GM23338 (cell line): ENCODE data around the gene RNASEH2A. TPM values are rescaled to one million over a fixed set of nuclear protein-coding genes. Genes with fewer than 3 reads are reported as not detected.
"Not testable (repeated sequence)": the region's sequence is repeated elsewhere in the genome, so short reads cannot be mapped to it uniquely, and the experiment has no call there.

ENCODE experiments used
- ATAC-seq: fragments of 200-7000 bp; cut with Tn5 transposase; 3 replicates; pipeline ENCODE4 v1.9.1; 2020
- DNase-seq: peaks from one replicate; pipeline ENCODE4 v3.0.0-alpha.2; 2015; ENCODE audit warnings: low spot score
- H2AFZ ChIP-seq: fragments of 200-600 bp; sonication (generic); 2 replicates; pipeline ENCODE4 v1.8.0; 2016; ENCODE audit warnings: antibody characterized with exemption, mild to moderate bottlenecking, moderate library complexity
- H3F3A ChIP-seq: fragments of 200-600 bp; sonication (generic); replicated peaks from 2 replicates; pipeline ENCODE4 v1.8.0; 2017; ENCODE audit warnings: antibody characterized with exemption, mixed run types, low read depth
- H3K27ac ChIP-seq: fragments of 200-600 bp; sonication (generic); 2 replicates; pipeline ENCODE4 v1.6.1; 2016; ENCODE audit warnings: low read depth
- H3K27me3 ChIP-seq: fragments of 200-600 bp; sonication (generic); 2 replicates; pipeline ENCODE4 v1.8.0; 2016; ENCODE audit warnings: mild to moderate bottlenecking, mixed run types, moderate library complexity; ENCODE audit not compliant: insufficient read depth
- H3K36me3 ChIP-seq: fragments of 200-600 bp; sonication (generic); 2 replicates; pipeline ENCODE4 v1.8.0; 2016; ENCODE audit warnings: mild to moderate bottlenecking; ENCODE audit not compliant: insufficient read depth
- H3K4me1 ChIP-seq: fragments of 200-600 bp; sonication (generic); 2 replicates; pipeline ENCODE4 v1.8.0; 2016; ENCODE audit warnings: mild to moderate bottlenecking, moderate library complexity; ENCODE audit not compliant: insufficient read depth
- H3K4me2 ChIP-seq: fragments of 200-600 bp; sonication (generic); 2 replicates; pipeline ENCODE4 v1.7.1; 2017; ENCODE audit warnings: mixed run types
- H3K4me3 ChIP-seq: fragments of 200-600 bp; sonication (generic); 2 replicates; pipeline ENCODE4 v1.6.1; 2016; ENCODE audit warnings: mixed run types
- H3K79me2 ChIP-seq: fragments of 200-600 bp; sonication (generic); replicated peaks from 2 replicates; pipeline ENCODE4 v1.8.0; 2017; ENCODE audit warnings: mild to moderate bottlenecking; ENCODE audit not compliant: insufficient read depth
- H3K9me2 ChIP-seq: fragments of 200-600 bp; sonication (generic); 2 replicates; pipeline ENCODE4 v1.8.0; 2017; ENCODE audit not compliant: insufficient read depth
- H4K20me1 ChIP-seq: fragments of 200-600 bp; sonication (generic); replicated peaks from 2 replicates; pipeline ENCODE4 v1.8.0; 2017; ENCODE audit warnings: mild to moderate bottlenecking; ENCODE audit not compliant: insufficient read depth
- H3K27ac Mint-ChIP-seq: 2 replicates; pipeline ENCODE4 v1.8.0; 2020; ENCODE audit warnings: inconsistent platforms, mild to moderate bottlenecking, moderate library complexity, mixed read lengths
- H3K27me3 Mint-ChIP-seq: 3 replicates; pipeline ENCODE4 v1.8.0; 2022; ENCODE audit warnings: low read depth, mild to moderate bottlenecking, moderate library complexity, mixed read lengths, inconsistent platforms; ENCODE audit not compliant: insufficient read depth, poor library complexity
- H3K36me3 Mint-ChIP-seq: 3 replicates; pipeline ENCODE4 v1.8.0; 2021; ENCODE audit warnings: low read depth, mild to moderate bottlenecking, inconsistent platforms, moderate library complexity, mixed read lengths
- H3K4me1 Mint-ChIP-seq: 3 replicates; pipeline ENCODE4 v1.8.0; 2020; ENCODE audit warnings: mild to moderate bottlenecking, inconsistent platforms, mixed read lengths
- H3K4me3 Mint-ChIP-seq: 3 replicates; pipeline ENCODE4 v1.8.0; 2021; ENCODE audit warnings: moderate library complexity, mild to moderate bottlenecking, inconsistent platforms, mixed read lengths
- H3K9me3 Mint-ChIP-seq: 3 replicates; pipeline ENCODE4 v1.8.0; 2020; ENCODE audit warnings: moderate library complexity, mild to moderate bottlenecking, inconsistent platforms, mixed read lengths
- CREB1 ChIP-seq: fragments of 250-450 bp; sonication (Bioruptor Pico); IDR thresholded peaks from 2 replicates; pipeline ENCODE4 v1.5.0; 2020; ENCODE audit warnings: low read depth, mild to moderate bottlenecking, moderate library complexity
- JUNB ChIP-seq: IDR thresholded peaks from one replicate; pipeline ENCODE4 v1.6.1; 2016; ENCODE audit warnings: antibody characterized with exemption; ENCODE audit not compliant: unreplicated experiment
- NANOG ChIP-seq: IDR thresholded peaks from 2 replicates; pipeline ENCODE4 v1.6.1; 2016; ENCODE audit warnings: antibody characterized with exemption, borderline replicate concordance
- POLR2AphosphoS5 ChIP-seq: IDR thresholded peaks from 2 replicates; pipeline ENCODE4 v1.6.1; 2016; ENCODE audit warnings: antibody characterized with exemption, low read depth
- ZNF114 ChIP-seq: fragments of 250-450 bp; sonication (Bioruptor Pico); IDR thresholded peaks from 2 replicates; pipeline ENCODE4 v1.5.0; 2020; ENCODE audit warnings: mild to moderate bottlenecking, moderate library complexity
- ZNF331 ChIP-seq: fragments of 250-450 bp; sonication (Bioruptor Pico); IDR thresholded peaks from 2 replicates; pipeline ENCODE4 v1.5.0; 2020; ENCODE audit warnings: low read depth, mild to moderate bottlenecking, moderate library complexity
- polyA plus RNA-seq: library from polyadenylated mRNA; unstranded; fragments of >200 nt; fragmentation: Nextera tagmentation; extraction: Ambion mirVana; gene quantifications from 2 replicates; pipeline ENCODE4 v1.2.1, GENCODE V29; 2016
- total RNA-seq: library from RNA; depleted of rRNA; stranded (reverse); fragments of >200 nt; shearing (Covaris generic); gene quantifications from 2 replicates; pipeline ENCODE4 v1.2.3, GENCODE V29; 2014
- TF ChIP-seq, protein P1 (sequence below): IDR thresholded peaks from one replicate; pipeline ENCODE4 v1.6.1; 2018; ENCODE audit warnings: antibody characterized with exemption; ENCODE audit not compliant: unreplicated experiment
- TF ChIP-seq, protein P2 (sequence below): IDR thresholded peaks from 2 replicates; pipeline ENCODE4 v1.6.1; 2016; ENCODE audit warnings: antibody characterized with exemption

RNASEH2A gene
- total and polyA plus RNA-seq, 2 experiments from 2014 or later, result 39.4 to 68.2 TPM

DNA sequence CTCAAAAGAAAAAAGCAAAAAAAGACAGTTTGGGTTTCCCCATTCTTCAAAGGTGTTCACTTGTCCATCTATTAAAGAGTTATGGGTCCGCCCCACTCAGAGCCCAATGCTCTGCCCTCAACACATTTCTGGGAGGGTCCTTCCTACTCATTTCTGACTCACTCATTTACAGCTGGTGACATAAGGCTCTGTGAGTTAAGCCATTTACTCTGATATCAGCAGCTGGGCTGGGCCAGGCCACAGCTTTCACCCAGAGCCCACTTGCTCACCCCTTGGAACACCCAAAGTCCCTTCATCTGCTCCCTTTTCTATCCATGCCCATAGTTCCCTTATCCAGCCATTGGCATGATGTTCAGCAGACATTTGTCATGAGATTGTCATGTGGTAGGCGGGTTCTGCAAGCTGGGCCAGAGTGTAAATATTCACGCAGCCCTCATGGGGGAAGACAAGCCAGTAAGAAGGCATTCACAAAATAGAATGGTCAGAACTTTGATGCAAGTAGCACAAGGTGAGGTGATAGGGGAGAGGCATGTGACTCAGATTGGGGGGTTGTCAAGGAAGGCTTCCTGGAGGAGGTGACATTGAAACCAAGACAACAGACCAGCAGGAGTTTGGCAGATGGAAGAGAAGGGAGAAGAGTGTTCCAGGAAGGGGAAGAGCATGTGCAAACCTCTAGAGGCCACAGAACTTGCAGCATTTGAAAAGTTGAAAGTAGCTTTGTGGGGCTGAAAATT is 37.8 kb downstream of the RNASEH2A start:
- Histone ChIP-seq H3K79me2 (peaks cover 8% of the 10 kb centered on the region), H4K20me1 (peaks cover 11% of the 10 kb centered on the region), H3K36me3 (no peaks in the 10 kb centered on the region), H3K27ac (no peak overlapping the region), H3K27me3 (no peaks in the 10 kb centered on the region), H3K4me2 (no peak overlapping the region), H3K4me1 (peaks cover 20% of the 10 kb centered on the region), H2AFZ (no peak overlapping the region), H3K9me2 (no peaks in the 10 kb centered on the region), H3F3A (peaks cover 34% of the 10 kb centered on the region), H3K4me3 (no peak overlapping the region)
- H3K27ac Mint-ChIP-seq, result no peak overlapping the region
- peaks cover 28% of the 10 kb centered on the region for H3K4me1 Mint-ChIP-seq
- ATAC-seq, result no peak
- DNase-seq, result no peak
- H3K27me3 Mint-ChIP-seq, result peaks cover 17% of the 10 kb centered on the region
- H3K36me3 Mint-ChIP-seq, result peaks cover 19% of the 10 kb centered on the region
- TF ChIP-seq NANOG (no peak), CREB1 (CRISPR knock-in tag) (no peak), ZNF331 (no peak), JUNB (no peak), POLR2AphosphoS5 (no peak), ZNF114 (no peak)
- TF ChIP-seq, protein P1, sequence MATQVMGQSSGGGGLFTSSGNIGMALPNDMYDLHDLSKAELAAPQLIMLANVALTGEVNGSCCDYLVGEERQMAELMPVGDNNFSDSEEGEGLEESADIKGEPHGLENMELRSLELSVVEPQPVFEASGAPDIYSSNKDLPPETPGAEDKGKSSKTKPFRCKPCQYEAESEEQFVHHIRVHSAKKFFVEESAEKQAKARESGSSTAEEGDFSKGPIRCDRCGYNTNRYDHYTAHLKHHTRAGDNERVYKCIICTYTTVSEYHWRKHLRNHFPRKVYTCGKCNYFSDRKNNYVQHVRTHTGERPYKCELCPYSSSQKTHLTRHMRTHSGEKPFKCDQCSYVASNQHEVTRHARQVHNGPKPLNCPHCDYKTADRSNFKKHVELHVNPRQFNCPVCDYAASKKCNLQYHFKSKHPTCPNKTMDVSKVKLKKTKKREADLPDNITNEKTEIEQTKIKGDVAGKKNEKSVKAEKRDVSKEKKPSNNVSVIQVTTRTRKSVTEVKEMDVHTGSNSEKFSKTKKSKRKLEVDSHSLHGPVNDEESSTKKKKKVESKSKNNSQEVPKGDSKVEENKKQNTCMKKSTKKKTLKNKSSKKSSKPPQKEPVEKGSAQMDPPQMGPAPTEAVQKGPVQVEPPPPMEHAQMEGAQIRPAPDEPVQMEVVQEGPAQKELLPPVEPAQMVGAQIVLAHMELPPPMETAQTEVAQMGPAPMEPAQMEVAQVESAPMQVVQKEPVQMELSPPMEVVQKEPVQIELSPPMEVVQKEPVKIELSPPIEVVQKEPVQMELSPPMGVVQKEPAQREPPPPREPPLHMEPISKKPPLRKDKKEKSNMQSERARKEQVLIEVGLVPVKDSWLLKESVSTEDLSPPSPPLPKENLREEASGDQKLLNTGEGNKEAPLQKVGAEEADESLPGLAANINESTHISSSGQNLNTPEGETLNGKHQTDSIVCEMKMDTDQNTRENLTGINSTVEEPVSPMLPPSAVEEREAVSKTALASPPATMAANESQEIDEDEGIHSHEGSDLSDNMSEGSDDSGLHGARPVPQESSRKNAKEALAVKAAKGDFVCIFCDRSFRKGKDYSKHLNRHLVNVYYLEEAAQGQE, result no peak
- TF ChIP-seq, protein P2, sequence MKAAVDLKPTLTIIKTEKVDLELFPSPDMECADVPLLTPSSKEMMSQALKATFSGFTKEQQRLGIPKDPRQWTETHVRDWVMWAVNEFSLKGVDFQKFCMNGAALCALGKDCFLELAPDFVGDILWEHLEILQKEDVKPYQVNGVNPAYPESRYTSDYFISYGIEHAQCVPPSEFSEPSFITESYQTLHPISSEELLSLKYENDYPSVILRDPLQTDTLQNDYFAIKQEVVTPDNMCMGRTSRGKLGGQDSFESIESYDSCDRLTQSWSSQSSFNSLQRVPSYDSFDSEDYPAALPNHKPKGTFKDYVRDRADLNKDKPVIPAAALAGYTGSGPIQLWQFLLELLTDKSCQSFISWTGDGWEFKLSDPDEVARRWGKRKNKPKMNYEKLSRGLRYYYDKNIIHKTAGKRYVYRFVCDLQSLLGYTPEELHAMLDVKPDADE, result no peak
- H3K4me3 Mint-ChIP-seq, result no peak overlapping the region; the same call in 2 of the 3 replicates
- H3K9me3 Mint-ChIP-seq, result no peaks in the 10 kb centered on the region; the same call in 2 of the 3 replicates

DNA sequence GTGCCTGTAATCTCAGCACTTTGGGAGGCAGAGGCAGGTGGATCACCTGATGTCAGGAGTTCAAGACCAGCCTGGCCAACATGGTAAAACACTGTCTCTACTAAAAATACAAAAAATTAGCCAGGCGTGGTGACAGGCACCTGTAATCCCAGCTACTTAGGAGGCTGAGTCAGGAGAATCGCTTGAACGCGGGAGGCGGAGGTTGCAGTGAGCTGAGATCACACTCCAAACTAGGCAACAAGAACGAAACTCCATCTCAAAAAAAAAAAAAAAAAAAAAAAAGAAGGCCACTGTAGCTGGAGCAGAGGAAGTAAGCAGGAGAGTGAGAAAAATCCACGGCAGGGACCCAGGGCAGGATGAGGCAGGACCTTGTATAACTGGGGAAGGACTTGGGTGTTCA is 40.2 kb downstream of the RNASEH2A start:
- not testable (repeated sequence) for H3K9me3 Mint-ChIP-seq, H3K4me3 ChIP-seq, H3K79me2 ChIP-seq, H3K27ac Mint-ChIP-seq, H4K20me1 ChIP-seq, H2AFZ ChIP-seq, H3K4me2 ChIP-seq, DNase-seq, H3K36me3 ChIP-seq, H3K27ac ChIP-seq, H3K4me1 ChIP-seq, ATAC-seq, H3K4me3 Mint-ChIP-seq, H3K27me3 ChIP-seq, H3K4me1 Mint-ChIP-seq, H3K9me2 ChIP-seq
- Mint-ChIP-seq H3K36me3 (peaks cover 18% of the 10 kb centered on the region), H3K27me3 (peaks cover 10% of the 10 kb centered on the region)
- peaks cover 22% of the 10 kb centered on the region for H3F3A ChIP-seq
